Parathyroid adenoma (tissue), 2 donors: ENCODE data around the gene CRYBG1.
A peak's percentile ranks its signal among the peaks of the same experiment; 100 is the strongest.

Experiments
- H2AFZ ChIP-seq: fragments of 300-600 bp; sonication (generic); one replicate; pipeline ENCODE4 v1.7.0; 2017; ENCODE audit warnings: antibody characterized with exemption, mild to moderate bottlenecking
- H3K27ac ChIP-seq: fragments of 300-600 bp; sonication (generic); one replicate; pipeline ENCODE4 v1.7.0; 2017
- H3K27me3 ChIP-seq: fragments of 300-600 bp; sonication (generic); one replicate; pipeline ENCODE4 v1.7.0; 2017; ENCODE audit warnings: low read length; ENCODE audit not compliant: control insufficient read depth, insufficient read depth
- H3K36me3 ChIP-seq: fragments of 300-600 bp; sonication (generic); one replicate; pipeline ENCODE4 v1.7.0; 2017; ENCODE audit warnings: low read length; ENCODE audit not compliant: control insufficient read depth, insufficient read depth
- H3K4me1 ChIP-seq: fragments of 300-600 bp; sonication (generic); one replicate; pipeline ENCODE4 v1.7.0; 2017; ENCODE audit warnings: control low read depth
- H3K4me2 ChIP-seq: fragments of 300-600 bp; sonication (generic); one replicate; pipeline ENCODE4 v1.7.0; 2017; ENCODE audit warnings: low read length
- H3K4me3 ChIP-seq: fragments of 300-600 bp; sonication (generic); one replicate; pipeline ENCODE4 v1.7.0; 2017; ENCODE audit warnings: low read depth, low read length
- H3K79me2 ChIP-seq: fragments of 300-600 bp; sonication (generic); one replicate; pipeline ENCODE4 v1.7.0; 2017; ENCODE audit warnings: control low read depth
- H3K9ac ChIP-seq: fragments of 300-600 bp; sonication (generic); one replicate; pipeline ENCODE4 v1.7.0; 2017; ENCODE audit warnings: mild to moderate bottlenecking
- H3K9me3 ChIP-seq: fragments of 300-600 bp; sonication (generic); one replicate; pipeline ENCODE4 v1.7.0; 2017; ENCODE audit warnings: low read length; ENCODE audit not compliant: control insufficient read depth
- CTCF ChIP-seq: fragments of 300-600 bp; sonication (generic); IDR thresholded peaks from one replicate; pipeline ENCODE4 v1.7.0; 2017; ENCODE audit warnings: antibody characterized with exemption, mild to moderate bottlenecking
- donor health status: primary hyperparathyroidism.

Gene CRYBG1

GRCh38 chr6:106446287-106446885 lies 85.9 kb downstream of the CRYBG1 start:
- peaks cover 3% of the 10 kb centered on the region for H3K4me1 ChIP-seq
- H3K9ac ChIP-seq, result no peak overlapping the region

GRCh38 chr6:106446983-106447382 lies 86.5 kb downstream of the CRYBG1 start:
- Histone ChIP-seq H3K79me2 (no peaks in the 10 kb centered on the region), H2AFZ (no peak overlapping the region), H3K27ac (no peak overlapping the region), H3K9me3 (no peaks in the 10 kb centered on the region), H3K27me3 (no peaks in the 10 kb centered on the region), H3K4me3 (no peak overlapping the region), H3K9ac (no peak overlapping the region), H3K36me3 (no peaks in the 10 kb centered on the region), H3K4me2 (no peak overlapping the region), H3K4me1 (peaks cover 3% of the 10 kb centered on the region)
- TF ChIP-seq CTCF, result no peak

More at GRCh38 chr6:106446287-106446885, 85.9 kb downstream of the CRYBG1 start:
- peak; percentile 24 for TF ChIP-seq CTCF
- Histone ChIP-seq H3K4me3 (no peak overlapping the region), H3K36me3 (no peaks in the 10 kb centered on the region), H3K27ac (no peak overlapping the region), H3K79me2 (no peaks in the 10 kb centered on the region), H3K4me2 (no peak overlapping the region), H2AFZ (no peak overlapping the region), H3K9me3 (no peaks in the 10 kb centered on the region), H3K27me3 (no peaks in the 10 kb centered on the region)

- Histone ChIP-seq H3K27ac (no peak overlapping the region), H3K9ac (no peak overlapping the region), H3K79me2 (no peaks in the 10 kb centered on the region), H3K4me2 (no peak overlapping the region), H3K4me1 (peaks cover 3% of the 10 kb centered on the region), H3K9me3 (no peaks in the 10 kb centered on the region), H3K4me3 (no peak overlapping the region), H3K27me3 (no peaks in the 10 kb centered on the region), H2AFZ (no peak overlapping the region), H3K36me3 (no peaks in the 10 kb centered on the region)
- no peak for TF ChIP-seq CTCF
Observed at GRCh38 chr6:106448000-106448426, 87.5 kb downstream of the CRYBG1 start.

GRCh38 chr6:106450653-106451052 lies 90.1 kb downstream of the CRYBG1 start:
- H3K4me2 ChIP-seq, result no peak overlapping the region
- H3K4me1 ChIP-seq, result no peaks in the 10 kb centered on the region
- no peak overlapping the region for H3K27ac ChIP-seq

More at GRCh38 chr6:106450653-106451052, 90.1 kb downstream of the CRYBG1 start:
- no peaks in the 10 kb centered on the region for H3K79me2 ChIP-seq
- no peak for TF ChIP-seq CTCF
- H2AFZ ChIP-seq, result no peak overlapping the region
- H3K27me3 ChIP-seq, result no peaks in the 10 kb centered on the region
- no peak overlapping the region for H3K4me3 ChIP-seq
- H3K36me3 ChIP-seq, result no peaks in the 10 kb centered on the region
- H3K9me3 ChIP-seq, result no peaks in the 10 kb centered on the region
- H3K9ac ChIP-seq, result no peak overlapping the region
